ENCODE data around the gene FBXL2. TPM values are rescaled to one million over a fixed set of nuclear protein-coding genes. Genes with fewer than 3 reads are reported as not detected.
"Not testable (repeated sequence)": the region's sequence is repeated elsewhere in the genome, so short reads cannot be mapped to it uniquely, and the experiment has no call there.

Gene FBXL2
- total RNA-seq, 1 donor from 2014 or later: 16.0 TPM

DNA sequence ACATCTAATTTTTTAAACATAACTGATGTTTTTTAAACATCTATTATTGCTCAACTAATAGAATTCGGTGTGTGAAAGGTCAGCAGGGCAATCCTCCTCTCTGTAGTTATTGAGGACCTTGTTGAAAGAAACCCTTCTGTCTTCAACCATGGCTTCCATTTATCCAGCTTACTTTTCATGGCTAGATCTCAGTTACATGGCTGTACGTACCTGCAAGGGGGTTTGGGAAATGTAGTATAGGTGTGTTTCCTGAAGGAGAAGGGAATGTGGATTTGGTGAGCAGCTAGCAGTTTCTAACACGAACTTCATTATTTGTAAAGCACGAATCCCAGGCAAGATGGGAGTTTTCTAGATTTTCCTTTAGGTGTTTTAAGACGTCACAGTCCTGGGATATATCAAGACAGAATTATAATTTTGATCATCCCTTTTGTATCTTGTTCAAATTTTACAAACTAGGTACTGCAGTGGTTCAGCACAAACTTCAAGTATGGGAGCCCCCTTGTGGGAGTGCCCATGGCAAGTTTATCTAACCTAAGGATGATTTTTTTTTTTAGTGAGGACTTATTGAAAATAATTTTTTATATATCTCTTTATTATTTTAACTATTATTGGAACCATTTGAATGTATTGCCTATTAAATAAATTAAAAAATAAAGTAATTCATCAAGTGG lies 41.6 kb downstream of the FBXL2 start:
- H3K27ac Mint-ChIP-seq (ENCODE audit: unreplicated experiment): no peak overlapping the region

DNA sequence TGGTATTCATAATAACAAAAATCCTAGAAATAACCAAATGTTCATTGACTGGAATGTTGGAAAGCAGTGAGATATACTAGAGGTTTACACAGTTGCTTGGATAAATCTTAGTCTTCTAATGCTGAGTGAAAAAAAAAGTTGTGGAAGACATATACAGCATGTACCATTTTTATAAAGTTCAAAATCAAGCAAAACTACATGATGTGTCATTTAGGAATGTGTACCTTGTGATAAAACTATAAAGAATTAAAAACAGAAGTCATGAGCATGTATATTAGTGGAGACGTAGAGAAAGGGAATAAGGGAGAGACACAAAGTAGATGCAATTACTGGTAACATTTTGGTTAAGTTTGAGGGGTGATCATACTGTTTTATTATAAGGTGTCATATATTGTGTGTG lies 45.2 kb downstream of the FBXL2 start:
- peaks cover 25% of the 10 kb centered on the region for H3K4me1 Mint-ChIP-seq (ENCODE audit: unreplicated experiment)
- peaks cover 15% of the 10 kb centered on the region for H3K9me3 Mint-ChIP-seq (ENCODE audit: unreplicated experiment)
- DNase-seq (ENCODE audit: extremely low spot score, unreplicated experiment): no peak
- H3K27ac Mint-ChIP-seq (ENCODE audit: unreplicated experiment): peak overlapping the region; percentile 21
- peaks cover 18% of the 10 kb centered on the region for H3K36me3 Mint-ChIP-seq (ENCODE audit: unreplicated experiment)
- H3K27me3 Mint-ChIP-seq (ENCODE audit: unreplicated experiment): no peaks in the 10 kb centered on the region
- TF ChIP-seq, protein P1, sequence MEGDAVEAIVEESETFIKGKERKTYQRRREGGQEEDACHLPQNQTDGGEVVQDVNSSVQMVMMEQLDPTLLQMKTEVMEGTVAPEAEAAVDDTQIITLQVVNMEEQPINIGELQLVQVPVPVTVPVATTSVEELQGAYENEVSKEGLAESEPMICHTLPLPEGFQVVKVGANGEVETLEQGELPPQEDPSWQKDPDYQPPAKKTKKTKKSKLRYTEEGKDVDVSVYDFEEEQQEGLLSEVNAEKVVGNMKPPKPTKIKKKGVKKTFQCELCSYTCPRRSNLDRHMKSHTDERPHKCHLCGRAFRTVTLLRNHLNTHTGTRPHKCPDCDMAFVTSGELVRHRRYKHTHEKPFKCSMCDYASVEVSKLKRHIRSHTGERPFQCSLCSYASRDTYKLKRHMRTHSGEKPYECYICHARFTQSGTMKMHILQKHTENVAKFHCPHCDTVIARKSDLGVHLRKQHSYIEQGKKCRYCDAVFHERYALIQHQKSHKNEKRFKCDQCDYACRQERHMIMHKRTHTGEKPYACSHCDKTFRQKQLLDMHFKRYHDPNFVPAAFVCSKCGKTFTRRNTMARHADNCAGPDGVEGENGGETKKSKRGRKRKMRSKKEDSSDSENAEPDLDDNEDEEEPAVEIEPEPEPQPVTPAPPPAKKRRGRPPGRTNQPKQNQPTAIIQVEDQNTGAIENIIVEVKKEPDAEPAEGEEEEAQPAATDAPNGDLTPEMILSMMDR (IDR thresholded peaks at IDR 0.05): no peak
- no peak overlapping the region for H3K4me3 Mint-ChIP-seq (ENCODE audit: unreplicated experiment)

More for the DNA sequence above, 41.6 kb downstream of the FBXL2 start:
- TF ChIP-seq, protein P1 (IDR thresholded peaks at IDR 0.05): peak; percentile 53
- H3K36me3 Mint-ChIP-seq (ENCODE audit: unreplicated experiment): peaks cover 17% of the 10 kb centered on the region
- no peak overlapping the region for H3K4me3 Mint-ChIP-seq (ENCODE audit: unreplicated experiment)
- peaks cover 5% of the 10 kb centered on the region for H3K9me3 Mint-ChIP-seq (ENCODE audit: unreplicated experiment)
- DNase-seq (ENCODE audit: extremely low spot score, unreplicated experiment): no peak
- H3K27me3 Mint-ChIP-seq (ENCODE audit: unreplicated experiment): no peaks in the 10 kb centered on the region
- peaks cover 38% of the 10 kb centered on the region for H3K4me1 Mint-ChIP-seq (ENCODE audit: unreplicated experiment)

DNA sequence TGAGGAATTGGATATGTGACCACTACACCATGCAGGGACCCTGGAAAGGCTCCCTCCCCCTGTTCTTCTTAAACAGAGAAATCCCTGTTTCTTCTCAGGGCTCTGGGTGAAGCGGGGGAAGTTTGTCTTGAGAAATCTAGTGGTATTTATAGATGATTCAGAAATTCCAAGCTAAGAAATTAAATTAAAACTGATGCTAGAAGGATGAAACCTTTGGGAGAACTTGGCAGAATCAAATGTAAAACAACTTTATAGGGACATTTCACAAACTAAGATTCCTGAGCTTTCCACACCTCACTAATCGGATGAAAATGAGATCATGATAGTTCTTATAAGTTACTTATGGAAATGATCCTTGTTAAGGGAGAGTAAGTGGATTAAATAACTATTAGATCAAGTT lies 54.2 kb downstream of the FBXL2 start:
- peaks cover 11% of the 10 kb centered on the region for H3K4me1 Mint-ChIP-seq (ENCODE audit: unreplicated experiment)
- peaks cover 25% of the 10 kb centered on the region for H3K36me3 Mint-ChIP-seq (ENCODE audit: unreplicated experiment)
- peak overlapping the region; percentile 6 for H3K27ac Mint-ChIP-seq (ENCODE audit: unreplicated experiment)
- no peak for DNase-seq (ENCODE audit: extremely low spot score, unreplicated experiment)
- TF ChIP-seq, protein P1 (IDR thresholded peaks at IDR 0.05): no peak
- no peak overlapping the region for H3K4me3 Mint-ChIP-seq (ENCODE audit: unreplicated experiment)
- no peaks in the 10 kb centered on the region for H3K27me3 Mint-ChIP-seq (ENCODE audit: unreplicated experiment)
- peaks cover 31% of the 10 kb centered on the region for H3K9me3 Mint-ChIP-seq (ENCODE audit: unreplicated experiment)

DNA sequence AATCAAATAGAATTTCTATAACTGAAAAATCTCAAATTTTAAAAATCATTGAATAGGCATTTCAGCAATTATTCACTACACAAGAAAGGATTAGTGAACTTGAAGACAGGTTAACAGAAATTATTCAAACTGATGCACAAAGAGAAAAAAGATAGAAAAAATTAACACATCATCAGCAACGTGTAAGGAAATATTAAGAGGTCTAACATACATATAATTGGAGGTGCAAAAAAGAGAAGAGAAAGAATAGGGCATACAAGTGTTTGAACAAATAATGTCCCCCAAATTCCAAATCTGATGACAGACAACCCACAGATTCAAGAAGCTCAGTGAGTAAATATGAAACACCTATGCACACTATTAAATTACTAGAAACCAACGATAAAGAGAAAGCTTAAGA lies 57.1 kb downstream of the FBXL2 start:
- H3K27me3 Mint-ChIP-seq (ENCODE audit: unreplicated experiment): no peaks in the 10 kb centered on the region
- TF ChIP-seq, protein P1 (IDR thresholded peaks at IDR 0.05): no peak
- H3K4me1 Mint-ChIP-seq (ENCODE audit: unreplicated experiment): peaks cover 11% of the 10 kb centered on the region
- peaks cover 29% of the 10 kb centered on the region for H3K9me3 Mint-ChIP-seq (ENCODE audit: unreplicated experiment)
- H3K27ac Mint-ChIP-seq (ENCODE audit: unreplicated experiment): no peak overlapping the region
- DNase-seq (ENCODE audit: extremely low spot score, unreplicated experiment): no peak
- H3K36me3 Mint-ChIP-seq (ENCODE audit: unreplicated experiment): peaks cover 24% of the 10 kb centered on the region
- H3K4me3 Mint-ChIP-seq (ENCODE audit: unreplicated experiment): no peak overlapping the region

DNA sequence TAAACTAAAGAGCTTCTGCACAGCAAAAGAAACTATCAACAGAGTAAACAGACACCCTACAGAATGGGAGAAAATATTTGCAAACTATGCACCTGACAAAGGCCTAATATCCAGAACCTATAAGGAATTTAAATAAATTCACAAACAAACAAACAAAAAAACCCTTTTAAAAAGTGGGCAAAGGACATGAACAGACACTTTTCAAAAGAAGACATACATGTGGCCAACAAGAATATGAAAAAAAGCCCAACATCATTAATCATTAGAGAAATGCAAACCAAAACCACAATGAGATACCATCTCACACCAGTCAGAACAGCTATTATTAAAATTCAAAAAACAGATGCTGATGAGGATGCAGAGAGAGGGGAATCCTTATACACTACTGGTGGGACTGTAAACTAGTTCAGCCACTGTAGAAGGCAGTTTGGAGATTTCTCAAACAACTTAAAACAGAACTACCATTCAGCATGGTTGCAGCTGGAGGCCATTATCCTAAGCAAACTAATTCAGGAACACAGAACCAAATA lies 61.8 kb downstream of the FBXL2 start:
- not testable (repeated sequence) for H3K4me3 Mint-ChIP-seq (ENCODE audit: unreplicated experiment); H3K4me1 Mint-ChIP-seq (ENCODE audit: unreplicated experiment); H3K27me3 Mint-ChIP-seq (ENCODE audit: unreplicated experiment); H3K27ac Mint-ChIP-seq (ENCODE audit: unreplicated experiment); DNase-seq (ENCODE audit: extremely low spot score, unreplicated experiment)
- peaks cover 16% of the 10 kb centered on the region for H3K9me3 Mint-ChIP-seq (ENCODE audit: unreplicated experiment)
- H3K36me3 Mint-ChIP-seq (ENCODE audit: unreplicated experiment): peaks cover 15% of the 10 kb centered on the region

All from osteocyte (in vitro differentiated cells).